ENCODE results near the gene PKMYT1. TPM values are rescaled to one million over a fixed set of nuclear protein-coding genes. Genes with fewer than 3 reads are reported as not detected.
A peak's percentile ranks its signal among the peaks of the same experiment; 100 is the strongest.

PKMYT1 gene
- total RNA-seq, 1 donor from 2014 or later: 16.9 TPM

- peak; percentile 81 for ATAC-seq
These were observed 12.3 kb upstream of the PKMYT1 start for GRCh38 chr16:2992383-2993081.

- ATAC-seq: no peak
These were observed 11.5 kb upstream of the PKMYT1 start for GRCh38 chr16:2991566-2992261.

- no peak for ATAC-seq
These were observed 10.6 kb upstream of the PKMYT1 start for GRCh38 chr16:2990891-2991290.

GRCh38 chr16:2988590-2989099 lies 8.4 kb upstream of the PKMYT1 start:
- no peak for ATAC-seq

- ATAC-seq: no peak
These were observed 7.6 kb upstream of the PKMYT1 start for GRCh38 chr16:2987833-2988232.

- no peak for ATAC-seq
These were observed 7.0 kb upstream of the PKMYT1 start for GRCh38 chr16:2987286-2987685.

GRCh38 chr16:2986623-2987188 lies 6.5 kb upstream of the PKMYT1 start:
- no peak for ATAC-seq

GRCh38 chr16:2985893-2986355 lies 5.7 kb upstream of the PKMYT1 start:
- ATAC-seq: peak; percentile 1

- no peak for ATAC-seq
These were observed 5.2 kb upstream of the PKMYT1 start for GRCh38 chr16:2985462-2985861.

GRCh38 chr16:2983706-2984136 lies 3.5 kb upstream of the PKMYT1 start:
- ATAC-seq: peak; percentile 69

- no peak for ATAC-seq
These were observed 2.2 kb upstream of the PKMYT1 start for GRCh38 chr16:2982402-2982801.

- no peak for ATAC-seq
These were observed 1.6 kb upstream of the PKMYT1 start for GRCh38 chr16:2981899-2982250.

GRCh38 chr16:2981177-2981898 lies 1.1 kb upstream of the PKMYT1 start:
- no peak for ATAC-seq

GRCh38 chr16:2979669-2980226 lies 498 bp downstream of the PKMYT1 start:
- peak; percentile 3 for ATAC-seq

- ATAC-seq: no peak
These were observed 2.8 kb downstream of the PKMYT1 start for GRCh38 chr16:2977440-2977839.

GRCh38 chr16:2976673-2977072 lies 3.6 kb downstream of the PKMYT1 start:
- ATAC-seq: no peak

- ATAC-seq: no peak
These were observed 4.0 kb downstream of the PKMYT1 start for GRCh38 chr16:2976201-2976600.

- ATAC-seq: no peak
These were observed 5.0 kb downstream of the PKMYT1 start for GRCh38 chr16:2975161-2975795.

GRCh38 chr16:2974319-2975056 lies 5.8 kb downstream of the PKMYT1 start:
- ATAC-seq: no peak

- no peak for ATAC-seq
These were observed 6.5 kb downstream of the PKMYT1 start for GRCh38 chr16:2973605-2974318.

GRCh38 chr16:2973093-2973492 lies 7.2 kb downstream of the PKMYT1 start:
- no peak for ATAC-seq

Measured in esophagus mucosa (tissue), 1 donor.